Medulla oblongata (tissue), 1 donor: ENCODE data around the gene TPM1.
"Not testable (repeated sequence)": the region's sequence is repeated elsewhere in the genome, so short reads cannot be mapped to it uniquely, and the experiment has no call there.

Experiments
- DNase-seq: peaks from one replicate; pipeline ENCODE4 v3.0.0-alpha.2; 2015; ENCODE audit errors: extremely low spot score

Gene TPM1

GRCh38 chr15:63041974-63042876 is at the start of gene TPM1:
TPM1 (plus strand) TSS chr15:63042747; CDS start chr15:63042830, 83 bp downstream.
- DNase-seq: no peak

- no peak for DNase-seq
Measured at GRCh38 chr15:62993066-62993465, 49.5 kb upstream of the TPM1 start.

- not testable (repeated sequence) for DNase-seq
Measured at GRCh38 chr15:62993632-62994031, 48.9 kb upstream of the TPM1 start.

- DNase-seq: no peak
Measured at GRCh38 chr15:62994439-62994838, 48.1 kb upstream of the TPM1 start.

GRCh38 chr15:62994975-62995681 is 47.4 kb upstream of the TPM1 start:
- DNase-seq: no peak

GRCh38 chr15:62997441-62997840 is 45.1 kb upstream of the TPM1 start:
- DNase-seq: no peak

- no peak for DNase-seq
Measured at GRCh38 chr15:62998262-62998890, 44.2 kb upstream of the TPM1 start.

- no peak for DNase-seq
Measured at GRCh38 chr15:62999178-62999577, 43.4 kb upstream of the TPM1 start.

GRCh38 chr15:62999923-63000561 is 42.5 kb upstream of the TPM1 start:
- DNase-seq: no peak

GRCh38 chr15:63000706-63001105 is 41.8 kb upstream of the TPM1 start:
- DNase-seq: no peak

- DNase-seq: no peak
Measured at GRCh38 chr15:63004211-63004610, 38.3 kb upstream of the TPM1 start.

- DNase-seq: no peak
Measured at GRCh38 chr15:63006032-63006878, 36.3 kb upstream of the TPM1 start.

GRCh38 chr15:63008333-63009049 is 34.1 kb upstream of the TPM1 start:
- DNase-seq: no peak

GRCh38 chr15:63010386-63010785 is 32.2 kb upstream of the TPM1 start:
- DNase-seq: no peak

- no peak for DNase-seq
Measured at GRCh38 chr15:63010920-63011693, 31.4 kb upstream of the TPM1 start.

GRCh38 chr15:63012444-63012843 is 30.1 kb upstream of the TPM1 start:
- DNase-seq: no peak

- no peak for DNase-seq
Measured at GRCh38 chr15:63013052-63013808, 29.3 kb upstream of the TPM1 start.

- DNase-seq: no peak
Measured at GRCh38 chr15:63014578-63014977, 28.0 kb upstream of the TPM1 start.

- peak; percentile 7 for DNase-seq
Measured at GRCh38 chr15:63015618-63016017, 26.9 kb upstream of the TPM1 start.
